HepG2 (cell line): ENCODE results near the gene SEMA3F. TPM values are rescaled to one million over a fixed set of nuclear protein-coding genes. Genes with fewer than 3 reads are reported as not detected.

Experiments used
- ARHGAP35 ChIP-seq: sonication (generic); formaldehyde crosslinking; IDR thresholded peaks from 2 replicates; pipeline ENCODE4 v1.9.0; 2022; ENCODE audit warnings: mild to moderate bottlenecking, inconsistent platforms, moderate library complexity, missing genetic modification reagents, borderline replicate concordance
- ARNTL ChIP-seq: sonication (generic); formaldehyde crosslinking; IDR thresholded peaks from 2 replicates; pipeline ENCODE4 v1.4.0; 2020; ENCODE audit warnings: mild to moderate bottlenecking, missing genetic modification reagents
- ATF6 ChIP-seq: sonication (generic); formaldehyde crosslinking; conservative IDR thresholded peaks from 2 replicates; pipeline ENCODE4 v1.4.0; 2020; ENCODE audit warnings: missing genetic modification reagents
- CHCHD3 ChIP-seq: sonication (generic); formaldehyde crosslinking; IDR thresholded peaks from 2 replicates; pipeline ENCODE4 v1.8.0; 2022; ENCODE audit warnings: mild to moderate bottlenecking, missing genetic modification reagents, moderate library complexity
- HDAC6 ChIP-seq: fragments of 200-600 bp; sonication (generic); IDR thresholded peaks from 2 replicates; pipeline ENCODE4 v1.7.0; 2017; ENCODE audit warnings: mild to moderate bottlenecking, antibody characterized with exemption, low read length, low read depth
- IRF9 ChIP-seq: sonication (generic); formaldehyde crosslinking; IDR thresholded peaks from 2 replicates; pipeline ENCODE4 v1.8.0; 2022; ENCODE audit warnings: missing genetic modification reagents, mild to moderate bottlenecking, borderline replicate concordance
- NFYC ChIP-seq: IDR thresholded peaks from 2 replicates; pipeline ENCODE4 v1.6.1; 2016; ENCODE audit warnings: missing genetic modification reagents, missing compliant biosample characterization
- RBM22 ChIP-seq: fragments of 200-400 bp; formaldehyde crosslinking; optimal IDR thresholded peaks from 2 replicates; pipeline ENCODE3; 2017; ENCODE audit warnings: mild to moderate bottlenecking, low read length, moderate library complexity
- SNAPC5 ChIP-seq: sonication (generic); formaldehyde crosslinking; IDR thresholded peaks from 2 replicates; pipeline ENCODE4 v1.8.1; 2023; ENCODE audit warnings: mild to moderate bottlenecking, missing genetic modification reagents, borderline replicate concordance
- SP140L ChIP-seq: sonication (generic); formaldehyde crosslinking; IDR thresholded peaks from 2 replicates; pipeline ENCODE4 v1.4.0; 2020; ENCODE audit warnings: missing genetic modification reagents, borderline replicate concordance
- SYNCRIP ChIP-seq: fragments of 200-400 bp; formaldehyde crosslinking; IDR thresholded peaks from 2 replicates; pipeline ENCODE4 v1.6.1; 2018; ENCODE audit warnings: mild to moderate bottlenecking, low read depth, low read length; ENCODE audit not compliant: insufficient read depth
- TIGD3 ChIP-seq: sonication (generic); formaldehyde crosslinking; IDR thresholded peaks from 2 replicates; pipeline ENCODE4 v1.5.1; 2020; ENCODE audit warnings: mild to moderate bottlenecking, missing genetic modification reagents, borderline replicate concordance
- ZBTB20 ChIP-seq: sonication (generic); formaldehyde crosslinking; IDR thresholded peaks from 2 replicates; pipeline ENCODE4 v1.8.1; 2023; ENCODE audit warnings: missing genetic modification reagents, low read depth, mild to moderate bottlenecking, borderline replicate concordance
- ZBTB49 ChIP-seq: sonication (generic); formaldehyde crosslinking; IDR thresholded peaks from 2 replicates; pipeline ENCODE4 v1.4.0; 2020; ENCODE audit warnings: missing genetic modification reagents, borderline replicate concordance
- ZFYVE20 ChIP-seq: sonication (generic); formaldehyde crosslinking; IDR thresholded peaks from 2 replicates; pipeline ENCODE4 v1.8.0; 2023; ENCODE audit warnings: low read depth, mild to moderate bottlenecking, moderate library complexity, missing genetic modification reagents, borderline replicate concordance
- ZNF180 ChIP-seq: sonication (generic); formaldehyde crosslinking; IDR thresholded peaks from 2 replicates; pipeline ENCODE4 v1.4.0; 2020; ENCODE audit warnings: low read depth, missing genetic modification reagents, borderline replicate concordance
- ZNF24 ChIP-seq: fragments of 450-650 bp; IDR thresholded peaks from 2 replicates; pipeline ENCODE4 v1.6.1; 2017; ENCODE audit warnings: antibody characterized with exemption, mild to moderate bottlenecking
- ZNF317 ChIP-seq: sonication (generic); formaldehyde crosslinking; IDR thresholded peaks from 2 replicates; pipeline ENCODE4 v1.5.0; 2020; ENCODE audit warnings: mild to moderate bottlenecking, missing genetic modification reagents
- ZNF567 ChIP-seq: sonication (generic); formaldehyde crosslinking; IDR thresholded peaks from 2 replicates; pipeline ENCODE4 v1.8.1; 2023; ENCODE audit warnings: mild to moderate bottlenecking, missing genetic modification reagents, borderline replicate concordance
- ZNF644 ChIP-seq: IDR thresholded peaks from 2 replicates; pipeline ENCODE4 v1.6.1; 2016; ENCODE audit warnings: low read depth
- polyA plus RNA-seq, 8 experiments: library from polyadenylated mRNA; depleted of rRNA in 3 of 8; stranded (reverse) in 7 of 8; unstranded in 1 of 8; fragments of >200 nt; fragmentation: Illumina TruSeq in 4 of 8; extraction: Trizol in 4 of 8; gene quantifications; 2 replicates each; pipeline versions ENCODE4 v1.2.1 to v1.2.3, GENCODE V29; 2011 to 2016; ENCODE audit warnings: low read depth in 4 of 8, missing spikeins in 1 of 8, mixed read lengths in 1 of 8; ENCODE audit not compliant: insufficient read depth in 1 of 8
- total RNA-seq, 5 experiments: library from RNA; depleted of rRNA; stranded (reverse); fragments of >200 nt; fragmentation: Illumina TruSeq; extraction: Trizol; gene quantifications; 2 replicates each; pipeline ENCODE4 v1.2.3, GENCODE V29; 2016; ENCODE audit warnings: low read depth in 1 of 5

The SEMA3F gene
- total and polyA plus RNA-seq, 2 of the 13 experiments (the other 11 are each of a cell fraction or from before 2014, with no cell fraction given), result 7.6 to 17.2 TPM

GRCh38 chr3:50227390-50228183, 72.5 kb downstream of the SEMA3F start (continued):
- TF ChIP-seq ATF6 (CRISPR knock-in tag), result no peak
- TF ChIP-seq ZBTB49, result no peak
- TF ChIP-seq NFYC (CRISPR knock-in tag), result peak; percentile 39; the same call in 1 of the 2 replicates
- TF ChIP-seq ZNF644 (CRISPR knock-in tag), result no peak
- TF ChIP-seq SP140L (CRISPR knock-in tag), result peak; percentile 62; the same call in 1 of the 2 replicates
- no peak for TF ChIP-seq CHCHD3 (CRISPR knock-in tag)
- no peak; the same call in 1 of the 2 replicates for TF ChIP-seq ARNTL (CRISPR knock-in tag)
- TF ChIP-seq SYNCRIP, result no peak
- TF ChIP-seq IRF9 (CRISPR knock-in tag), result peak; percentile 69; the same call in 1 of the 2 replicates
- no peak for TF ChIP-seq ZNF24
- peak; percentile 70; the same call in 1 of the 2 replicates for TF ChIP-seq ZBTB20 (CRISPR knock-in tag)
- peak; percentile 72; the same call in 1 of the 2 replicates for TF ChIP-seq TIGD3
- no peak for TF ChIP-seq ZFYVE20
- TF ChIP-seq HDAC6, result no peak
- TF ChIP-seq ZNF180 (CRISPR knock-in tag), result no peak
- no peak for TF ChIP-seq ZNF317 (CRISPR knock-in tag)
- peak; percentile 70 for TF ChIP-seq ZNF567
- TF ChIP-seq ARHGAP35 (CRISPR knock-in tag), result no peak
- TF ChIP-seq RBM22, result no peak
- no peak for TF ChIP-seq SNAPC5 (CRISPR knock-in tag)
